GM21528 (cell line): ENCODE results near the gene SLC9A9.
"Not testable (repeated sequence)": the region's sequence is repeated elsewhere in the genome, so short reads cannot be mapped to it uniquely, and the experiment has no call there.

ENCODE experiments used
- ATAC-seq: cut with Tn5 transposase; IDR thresholded peaks from one replicate; pipeline ENCODE4 v1.9.1; 2021; ENCODE audit warnings: mild to moderate bottlenecking, moderate library complexity; ENCODE audit not compliant: unreplicated experiment, low FRiP score

Gene SLC9A9

DNA sequence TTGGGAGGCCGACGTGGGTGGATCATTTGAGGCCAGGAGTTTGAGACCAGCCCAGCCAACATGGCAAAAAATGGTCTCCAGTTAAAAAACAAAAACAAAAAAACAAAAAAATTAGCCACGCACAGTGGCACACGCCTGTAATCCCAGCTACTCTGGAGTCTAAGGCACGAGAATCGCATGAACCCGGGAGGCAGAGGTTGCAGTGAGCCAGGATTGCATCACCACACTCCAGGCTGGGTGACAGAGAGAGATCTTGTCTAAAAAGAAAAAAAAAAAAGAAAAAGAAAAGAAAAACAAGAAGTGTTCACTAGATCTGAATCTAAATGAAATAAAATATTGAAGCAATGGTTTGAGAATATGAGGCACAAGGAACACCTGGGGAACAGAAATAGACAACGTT is 36.7 kb downstream of the SLC9A9 start:
- ATAC-seq = no peak

- ATAC-seq = no peak
Observed at GRCh38 chr3:143810953-143811265, 37.4 kb downstream of the SLC9A9 start.

DNA sequence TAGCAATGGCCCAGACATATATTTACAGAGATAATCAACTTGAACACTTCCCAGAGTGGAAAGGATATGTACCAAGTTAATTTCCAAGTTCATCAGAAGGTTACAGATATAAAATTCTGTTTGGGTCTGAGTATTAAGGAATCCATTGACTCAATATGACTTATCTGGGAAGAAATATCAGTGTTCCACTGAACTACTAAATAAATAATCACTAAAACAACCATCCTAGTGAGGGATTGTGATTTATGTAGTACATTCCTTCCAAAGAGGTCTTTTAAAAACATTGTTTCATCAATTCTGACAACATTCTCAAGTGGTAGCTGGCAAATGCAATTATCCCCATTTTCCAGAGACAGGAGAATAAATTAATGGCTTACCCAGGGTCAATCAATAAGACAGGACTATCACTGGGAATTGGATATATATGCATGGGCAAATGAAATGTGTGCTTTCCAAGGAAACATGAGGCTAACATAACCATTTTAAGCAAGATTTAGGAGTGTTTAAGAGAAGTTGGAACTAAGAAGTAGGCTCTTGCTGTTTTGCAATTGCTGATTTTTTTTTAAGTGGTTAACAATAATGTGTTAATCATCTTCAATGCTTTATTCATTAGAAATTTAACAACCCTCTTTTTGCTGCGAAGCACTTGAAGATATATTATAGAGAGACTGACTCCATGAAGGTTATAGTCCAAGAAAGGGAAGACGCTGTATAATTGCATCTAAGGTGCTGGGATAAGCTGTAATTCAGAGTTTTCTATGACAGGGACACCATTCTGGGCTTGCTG is 37.9 kb downstream of the SLC9A9 start:
- no peak for ATAC-seq

- ATAC-seq = no peak
Observed at GRCh38 chr3:143809121-143809621, 39.1 kb downstream of the SLC9A9 start.

- ATAC-seq = no peak
Observed at GRCh38 chr3:143808030-143808429, 40.2 kb downstream of the SLC9A9 start.

GRCh38 chr3:143806038-143806437 is 42.2 kb downstream of the SLC9A9 start:
- ATAC-seq = no peak

DNA sequence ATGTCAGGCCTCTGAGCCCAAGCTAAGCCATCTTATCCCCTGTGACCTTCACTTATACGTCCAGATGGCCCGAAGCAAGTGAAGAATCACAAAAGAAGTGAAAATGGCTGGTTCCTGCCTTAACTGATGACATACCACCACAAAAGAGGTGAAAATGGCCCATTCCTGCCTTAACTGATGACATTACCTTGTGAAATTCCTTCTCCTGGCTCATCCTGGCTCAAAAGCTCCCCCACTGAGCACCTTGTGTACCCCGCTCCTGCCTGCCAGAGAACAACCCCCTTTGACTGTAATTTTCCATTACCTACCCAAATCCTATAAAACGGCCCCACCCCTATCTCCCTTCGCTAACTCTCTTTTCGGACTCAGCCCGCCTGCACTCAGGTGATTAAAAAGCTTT is 42.8 kb downstream of the SLC9A9 start:
- not testable (repeated sequence) for ATAC-seq

GRCh38 chr3:143801046-143801445 is 47.2 kb downstream of the SLC9A9 start:
- ATAC-seq = not testable (repeated sequence)

DNA sequence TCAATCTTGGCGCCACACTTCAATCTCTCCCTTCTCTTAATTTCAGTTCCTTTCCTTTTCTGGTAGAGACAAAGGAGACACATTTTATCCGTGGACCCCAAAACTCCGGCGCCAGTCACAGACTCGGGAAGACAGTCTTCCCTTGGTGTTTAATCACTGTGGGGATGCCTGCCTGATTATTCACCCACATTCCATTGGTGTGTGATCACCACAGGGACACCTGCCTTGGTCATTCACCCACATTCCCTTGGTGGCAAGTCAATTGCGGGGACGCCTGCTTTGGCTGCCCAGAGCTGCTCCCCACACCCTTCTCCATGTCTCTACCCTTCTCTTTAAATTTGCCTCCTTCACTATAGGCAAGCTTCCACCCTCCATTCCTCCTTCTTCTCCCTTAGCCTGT is 50.1 kb downstream of the SLC9A9 start:
- not testable (repeated sequence) for ATAC-seq

- no peak for ATAC-seq
Observed at GRCh38 chr3:143795874-143796273, 52.4 kb downstream of the SLC9A9 start.

DNA sequence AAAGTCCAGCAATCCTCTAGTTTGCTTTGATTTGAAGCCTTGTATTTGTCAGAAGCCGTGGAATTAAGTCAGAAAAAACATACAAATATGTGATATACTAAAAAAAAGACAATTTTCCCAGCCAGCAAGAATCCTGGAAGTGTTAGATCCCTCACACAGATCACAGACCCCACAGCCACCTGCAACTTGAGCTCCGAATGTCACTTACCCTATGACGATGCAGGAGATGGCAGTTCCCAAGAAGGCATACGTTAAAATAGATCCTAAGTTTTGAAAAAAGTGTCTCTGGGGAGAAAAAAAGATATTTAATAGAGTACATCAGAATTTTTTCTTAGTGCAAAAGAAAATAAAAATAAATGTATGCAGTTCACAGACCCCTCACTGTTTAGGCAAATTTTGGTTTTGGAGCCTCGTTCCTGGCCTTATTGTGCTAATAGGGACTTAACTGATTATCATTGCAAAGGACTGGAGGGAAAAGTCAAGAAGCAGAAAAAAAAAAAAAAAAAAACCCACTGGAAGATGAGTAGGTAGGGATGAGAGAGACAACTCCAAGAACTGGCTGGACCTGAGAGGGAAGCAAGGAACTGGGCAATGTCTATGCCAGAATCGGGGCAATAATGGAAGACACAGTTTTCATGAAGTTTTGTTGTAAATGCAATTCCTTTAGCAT is 53.3 kb downstream of the SLC9A9 start:
- ATAC-seq = no peak

GRCh38 chr3:143793971-143794370 is 54.3 kb downstream of the SLC9A9 start:
- no peak for ATAC-seq

GRCh38 chr3:143791386-143791785 is 56.9 kb downstream of the SLC9A9 start:
- ATAC-seq = no peak

DNA sequence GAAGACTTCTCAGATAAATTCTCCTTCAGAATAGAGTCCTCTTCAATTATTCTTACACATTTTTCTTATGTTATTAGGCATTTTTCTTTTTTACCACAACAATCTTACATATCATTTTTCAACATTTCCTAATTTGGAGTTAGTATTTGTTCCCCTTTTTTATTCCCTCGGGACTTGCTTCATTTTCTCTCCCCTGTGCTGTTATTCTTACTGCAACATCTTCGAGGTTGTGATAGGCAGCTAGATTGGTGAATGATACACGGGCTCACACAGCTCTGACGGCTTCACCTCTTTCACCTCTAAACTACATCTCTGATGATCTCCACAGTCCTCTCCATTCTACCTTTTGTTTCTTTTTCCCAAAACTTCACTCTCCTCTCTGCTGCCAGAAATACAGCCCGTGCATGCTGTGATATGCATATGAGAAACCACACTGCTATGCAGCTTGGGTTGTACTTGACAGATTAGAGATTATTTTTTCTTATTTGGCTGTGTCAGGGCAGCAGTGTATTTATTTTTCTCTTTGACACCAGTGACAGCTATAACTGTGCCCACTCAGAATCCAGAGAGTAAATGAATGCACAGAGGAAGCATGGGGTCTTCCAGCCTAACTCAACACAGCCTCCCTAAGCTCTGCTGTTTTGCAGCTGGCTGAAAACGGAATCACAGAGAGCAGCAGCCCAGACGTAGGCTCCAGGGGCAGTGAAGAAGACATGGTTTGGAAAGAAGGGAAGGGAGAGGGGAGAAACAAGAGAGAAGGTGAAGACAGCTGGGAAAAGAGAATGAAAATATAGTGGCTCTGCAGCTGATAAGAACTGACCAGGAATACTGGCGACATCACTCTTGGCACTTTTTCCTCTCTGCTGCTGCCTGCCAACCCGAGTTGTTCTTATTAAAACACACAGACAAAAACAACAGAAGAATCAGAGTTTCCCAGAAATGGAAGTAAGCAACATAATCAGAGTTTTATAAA is 61.8 kb downstream of the SLC9A9 start:
- ATAC-seq = no peak

DNA sequence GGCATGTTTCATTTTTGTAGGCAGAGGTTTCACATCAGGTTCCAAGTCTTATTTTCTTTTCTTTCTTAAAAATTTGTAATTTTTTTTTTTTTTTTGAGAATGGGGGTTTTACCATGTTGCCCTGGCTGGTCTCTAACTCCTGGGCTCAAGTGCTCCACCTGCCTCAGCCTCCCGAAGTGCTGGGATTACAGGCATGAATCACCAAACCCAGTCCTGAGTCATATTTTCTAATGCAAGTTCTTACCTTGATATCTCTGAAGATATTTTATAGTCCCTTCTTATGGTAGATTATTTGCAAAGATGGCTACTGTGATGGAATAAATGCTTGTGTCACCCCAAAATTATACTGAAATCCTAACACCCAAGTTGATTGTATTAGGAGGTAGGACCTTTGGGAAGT is 63.8 kb downstream of the SLC9A9 start:
- no peak for ATAC-seq

DNA sequence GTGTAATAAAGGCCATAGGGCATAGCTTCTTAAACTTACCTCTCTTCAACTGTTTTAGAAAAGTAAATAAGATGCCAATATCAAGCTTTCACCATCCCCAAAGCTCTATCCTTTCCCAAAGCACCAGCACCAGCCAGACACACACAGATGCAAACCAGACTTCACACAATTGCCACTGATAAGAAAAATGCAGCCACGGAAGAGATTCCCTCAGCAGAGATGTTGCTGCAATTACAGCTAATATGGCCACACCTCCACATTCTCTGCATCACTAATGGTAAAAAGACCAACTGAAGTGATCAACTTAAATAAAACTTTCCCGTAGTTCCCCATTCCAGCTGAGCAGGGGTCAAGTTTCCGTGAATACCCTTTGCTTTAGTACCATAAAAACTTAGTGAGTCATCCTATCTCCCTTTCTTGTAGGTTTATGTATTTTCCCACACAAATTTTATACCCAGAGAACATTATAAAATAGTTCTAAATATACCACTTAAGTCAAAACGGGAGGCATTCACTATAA is 64.4 kb downstream of the SLC9A9 start:
- ATAC-seq = no peak

DNA sequence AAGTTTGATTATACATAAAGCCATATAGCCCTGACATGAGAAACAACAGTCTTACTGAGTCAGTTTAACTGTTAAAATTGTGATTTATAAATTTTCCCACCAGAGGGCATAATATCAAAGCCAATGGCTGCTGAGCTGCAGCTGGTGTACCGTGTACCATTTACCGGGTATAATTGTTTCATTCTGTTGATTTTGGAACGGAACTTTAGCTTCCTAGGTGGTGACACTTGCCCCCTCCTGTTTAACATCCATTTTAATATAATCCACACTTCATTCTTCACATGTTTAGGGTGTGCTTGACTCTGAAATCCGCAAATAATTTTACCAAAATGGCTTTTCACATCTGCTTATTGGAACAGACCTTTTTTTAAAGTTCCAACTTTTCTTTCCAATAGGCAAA is 72.8 kb downstream of the SLC9A9 start:
- peak; percentile 95 for ATAC-seq

- ATAC-seq = no peak
Observed at GRCh38 chr3:143771939-143772338, 76.3 kb downstream of the SLC9A9 start.

- ATAC-seq = no peak
Observed at GRCh38 chr3:143771258-143771657, 77.0 kb downstream of the SLC9A9 start.

- ATAC-seq = no peak
Observed at GRCh38 chr3:143770391-143770790, 77.9 kb downstream of the SLC9A9 start.

- ATAC-seq = no peak
Observed at GRCh38 chr3:143769616-143770015, 78.7 kb downstream of the SLC9A9 start.
